Thyroid gland (tissue), 4 donors: ENCODE data around the gene TMEM164. TPM values are rescaled to one million over a fixed set of nuclear protein-coding genes. Genes with fewer than 3 reads are reported as not detected.

ENCODE experiments used
- DNase-seq, 2 donors: peaks; one replicate each; pipeline ENCODE4 v3.0.0-alpha.2; 2019
- H3K27ac ChIP-seq, 3 donors: fragments of 200-600 bp; sonication (generic); 1 replicate in 2 of 3; 2 replicates in 1 of 3; pipeline ENCODE4 v1.5.1; 2016 to 2019; ENCODE audit warnings: mild to moderate bottlenecking in 1 of 3, moderate library complexity in 1 of 3
- H3K27me3 ChIP-seq: fragments of 200-600 bp; sonication (generic); one replicate; pipeline ENCODE4 v1.5.1; 2019
- H3K36me3 ChIP-seq, 2 donors: fragments of 200-600 bp; sonication (generic); one replicate each; pipeline ENCODE4 v1.5.1; 2016 to 2019
- H3K4me1 ChIP-seq, 2 donors: fragments of 200-600 bp; sonication (generic); one replicate each; pipeline ENCODE4 v1.5.1; 2017 to 2019
- H3K4me3 ChIP-seq, 3 donors: fragments of 200-600 bp; sonication (generic); replicated peaks in 1 of 3; 1 replicate in 2 of 3; 2 replicates in 1 of 3; pipeline ENCODE4 v1.5.1; 2016; ENCODE audit warnings: mild to moderate bottlenecking in 1 of 3
- H3K9me3 ChIP-seq: fragments of 200-600 bp; sonication (generic); one replicate; pipeline ENCODE4 v1.5.1; 2017
- CTCF ChIP-seq, 6 experiments: fragments of 200-600 bp in 3 of 6; fragments of 450-650 bp in 3 of 6; sonication (generic) in 3 of 6; IDR thresholded peaks; one replicate each; pipeline ENCODE4 v1.5.1; 2016 to 2019; ENCODE audit warnings: antibody characterized with exemption in 6 of 6, mild to moderate bottlenecking in 2 of 6, inconsistent platforms in 1 of 6, moderate library complexity in 1 of 6
- POLR2A ChIP-seq, 2 donors: fragments of 450-650 bp; IDR thresholded peaks; one replicate each; pipeline ENCODE4 v1.6.1; 2017; ENCODE audit warnings: antibody characterized with exemption in 2 of 2, mild to moderate bottlenecking in 2 of 2, moderate library complexity in 1 of 2
- WGBS, 2 donors: methylation state at CpG; one replicate each; pipeline ENCODE4 v1.1.5; 2017; 5-methylcytosine and 5-hydroxymethylcytosine counted together
- intact Hi-C: fragments of 100-400 bp; cut with DNase I; formaldehyde crosslinking; loops from one replicate; pipeline ENCODE4 v1.15.1; 2023
- total RNA-seq, 4 donors: library from RNA; depleted of rRNA; stranded (reverse); fragments of >200 nt; gene quantifications; one replicate each; pipeline ENCODE4 v1.2.3, GENCODE V29; 2016

The TMEM164 gene
- total RNA-seq, 4 donors from 2014 or later, result 28.8 to 40.0 (median 33.8) TPM

GRCh38 chrX:110032534-110033147, 29.7 kb downstream of the TMEM164 start:
- H3K4me1 ChIP-seq, result peaks cover 0 to 8% of the 10 kb centered on the region in 2 donors
- H3K27me3 ChIP-seq, result no peaks in the 10 kb centered on the region
- no peak overlapping the region for H3K4me3 ChIP-seq
- TF ChIP-seq CTCF (IDR thresholded peaks at IDR 0.05) (no peak), POLR2A (IDR thresholded peaks at IDR 0.05) (no peak)
- no peaks in the 10 kb centered on the region for H3K36me3 ChIP-seq
- H3K9me3 ChIP-seq, result no peaks in the 10 kb centered on the region
- no peak for DNase-seq
- intact Hi-C loops, result no loop called here
- H3K27ac ChIP-seq, result no peak overlapping the region
- WGBS, 2 donors, result 63 to 64% methylated on average over 3 of the region's 3 CpGs

GRCh38 chrX:110034036-110034435, 31.1 kb downstream of the TMEM164 start:
- Histone ChIP-seq H3K4me3 (no peak overlapping the region), H3K9me3 (no peaks in the 10 kb centered on the region), H3K4me1 (peaks cover 0 to 8% of the 10 kb centered on the region in 2 donors), H3K27me3 (no peaks in the 10 kb centered on the region), H3K36me3 (no peaks in the 10 kb centered on the region), H3K27ac (no peak overlapping the region)
- TF ChIP-seq POLR2A (IDR thresholded peaks at IDR 0.05) (no peak), CTCF (IDR thresholded peaks at IDR 0.05) (no peak)
- no peak for DNase-seq
- intact Hi-C loops, result no loop called here
- WGBS, 2 donors, result 68 to 70% methylated on average over 2 of the region's 2 CpGs

- H3K27ac ChIP-seq, result no peak overlapping the region
- WGBS, 2 donors, result 54 to 86% methylated on average over 3 of the region's 3 CpGs
- intact Hi-C loops, result no loop called here
- H3K4me1 ChIP-seq, result peaks cover 0 to 8% of the 10 kb centered on the region in 2 donors
- no peaks in the 10 kb centered on the region for H3K27me3 ChIP-seq
- TF ChIP-seq CTCF (IDR thresholded peaks at IDR 0.05), result no peak
- TF ChIP-seq POLR2A (IDR thresholded peaks at IDR 0.05), result no peak
- H3K36me3 ChIP-seq, result no peaks in the 10 kb centered on the region
- H3K9me3 ChIP-seq, result no peaks in the 10 kb centered on the region
- H3K4me3 ChIP-seq, result no peak overlapping the region
- no peak for DNase-seq
Observed at GRCh38 chrX:110036162-110037033, 33.5 kb downstream of the TMEM164 start.

GRCh38 chrX:110037178-110037577, 34.3 kb downstream of the TMEM164 start:
- intact Hi-C loops, result no loop called here
- no peak overlapping the region for H3K4me3 ChIP-seq
- no peak for DNase-seq
- 94 to 97% methylated on average over 2 of the region's 2 CpGs for WGBS, 2 donors
- H3K27ac ChIP-seq, result no peak overlapping the region
- no peaks in the 10 kb centered on the region for H3K36me3 ChIP-seq
- no peak for TF ChIP-seq POLR2A (IDR thresholded peaks at IDR 0.05)
- H3K4me1 ChIP-seq, result peaks cover 0 to 8% of the 10 kb centered on the region in 2 donors
- H3K27me3 ChIP-seq, result no peaks in the 10 kb centered on the region
- H3K9me3 ChIP-seq, result no peaks in the 10 kb centered on the region

- no peaks in the 10 kb centered on the region for H3K36me3 ChIP-seq
- no peaks in the 10 kb centered on the region for H3K4me1 ChIP-seq
- no peak overlapping the region for H3K27ac ChIP-seq
- no peaks in the 10 kb centered on the region for H3K9me3 ChIP-seq
- H3K4me3 ChIP-seq, result no peak overlapping the region
- TF ChIP-seq POLR2A (IDR thresholded peaks at IDR 0.05) (no peak), CTCF (IDR thresholded peaks at IDR 0.05) (no peak)
- no peak for DNase-seq
- intact Hi-C loops, result no loop called here
- no peaks in the 10 kb centered on the region for H3K27me3 ChIP-seq
Observed at GRCh38 chrX:110038900-110039299, 36.0 kb downstream of the TMEM164 start.
